ENCODE data around the gene SPATS2.
"Not testable (repeated sequence)": the region's sequence is repeated elsewhere in the genome, so short reads cannot be mapped to it uniquely, and the experiment has no call there.

SPATS2 gene

GRCh38 chr12:49533331-49533730 lies 166.1 kb downstream of the SPATS2 start:
- no CpG with 5 or more reads among the region's 10 CpGs for WGBS (ENCODE audit: insufficient coverage, insufficient read length)
- Histone ChIP-seq H3K4me3 (ENCODE audit: low read length) (no peak overlapping the region), H3K9me3 (ENCODE audit: control insufficient read depth, insufficient read depth, low read length) (no peaks in the 10 kb centered on the region), H3K27me3 (ENCODE audit: control insufficient read depth, insufficient read depth, low read length) (peaks cover 27% of the 10 kb centered on the region), H3K27ac (ENCODE audit: low read length) (no peak overlapping the region), H3K4me1 (ENCODE audit: control insufficient read depth, insufficient read depth, low read length) (peaks cover 3% of the 10 kb centered on the region; the same call in 1 of the 2 replicates), H3K36me3 (ENCODE audit: control insufficient read depth, insufficient read depth, low read length) (no peaks in the 10 kb centered on the region)
- no peak for DNase-seq (ENCODE audit: low read depth, low spot score)

- peaks cover 29% of the 10 kb centered on the region for H3K27me3 ChIP-seq (ENCODE audit: control insufficient read depth, insufficient read depth, low read length)
- WGBS (ENCODE audit: insufficient coverage, insufficient read length) = no CpG with 5 or more reads among the region's 5 CpGs
- not testable (repeated sequence) for H3K9me3 ChIP-seq (ENCODE audit: control insufficient read depth, insufficient read depth, low read length); H3K4me3 ChIP-seq (ENCODE audit: low read length); H3K27ac ChIP-seq (ENCODE audit: low read length); H3K36me3 ChIP-seq (ENCODE audit: control insufficient read depth, insufficient read depth, low read length); DNase-seq (ENCODE audit: low read depth, low spot score); H3K4me1 ChIP-seq (ENCODE audit: control insufficient read depth, insufficient read depth, low read length)
Measured at GRCh38 chr12:49534122-49534521, 166.9 kb downstream of the SPATS2 start.

- no peak for DNase-seq (ENCODE audit: low read depth, low spot score)
- no CpG with 5 or more reads among the region's 13 CpGs for WGBS (ENCODE audit: insufficient coverage, insufficient read length)
Measured at GRCh38 chr12:49534731-49535278, 167.5 kb downstream of the SPATS2 start.

GRCh38 chr12:49535921-49536525 lies 168.8 kb downstream of the SPATS2 start:
- WGBS (ENCODE audit: insufficient coverage, insufficient read length) = no CpG with 5 or more reads among the region's 6 CpGs
- Histone ChIP-seq H3K4me3 (ENCODE audit: low read length) (no peak overlapping the region), H3K36me3 (ENCODE audit: control insufficient read depth, insufficient read depth, low read length) (no peaks in the 10 kb centered on the region), H3K4me1 (ENCODE audit: control insufficient read depth, insufficient read depth, low read length) (peaks cover 3% of the 10 kb centered on the region; the same call in 1 of the 2 replicates), H3K27me3 (ENCODE audit: control insufficient read depth, insufficient read depth, low read length) (peaks cover 47% of the 10 kb centered on the region), H3K27ac (ENCODE audit: low read length) (no peak overlapping the region), H3K9me3 (ENCODE audit: control insufficient read depth, insufficient read depth, low read length) (no peaks in the 10 kb centered on the region)
- no peak for DNase-seq (ENCODE audit: low read depth, low spot score)

More at GRCh38 chr12:49534731-49535278, 167.5 kb downstream of the SPATS2 start:
- Histone ChIP-seq H3K4me1 (ENCODE audit: control insufficient read depth, insufficient read depth, low read length) (peaks cover 3% of the 10 kb centered on the region; the same call in 1 of the 2 replicates), H3K27ac (ENCODE audit: low read length) (no peak overlapping the region), H3K27me3 (ENCODE audit: control insufficient read depth, insufficient read depth, low read length) (peaks cover 35% of the 10 kb centered on the region), H3K36me3 (ENCODE audit: control insufficient read depth, insufficient read depth, low read length) (no peaks in the 10 kb centered on the region), H3K9me3 (ENCODE audit: control insufficient read depth, insufficient read depth, low read length) (no peaks in the 10 kb centered on the region), H3K4me3 (ENCODE audit: low read length) (no peak overlapping the region)

GRCh38 chr12:49536526-49537071 lies 169.3 kb downstream of the SPATS2 start:
- no peaks in the 10 kb centered on the region for H3K36me3 ChIP-seq (ENCODE audit: control insufficient read depth, insufficient read depth, low read length)
- no peak overlapping the region for H3K4me3 ChIP-seq (ENCODE audit: low read length)
- no peak for DNase-seq (ENCODE audit: low read depth, low spot score)
- no peaks in the 10 kb centered on the region for H3K9me3 ChIP-seq (ENCODE audit: control insufficient read depth, insufficient read depth, low read length)
- peaks cover 51% of the 10 kb centered on the region for H3K27me3 ChIP-seq (ENCODE audit: control insufficient read depth, insufficient read depth, low read length)
- no CpG with 5 or more reads among the region's 3 CpGs for WGBS (ENCODE audit: insufficient coverage, insufficient read length)
- peaks cover 3% of the 10 kb centered on the region; the same call in 1 of the 2 replicates for H3K4me1 ChIP-seq (ENCODE audit: control insufficient read depth, insufficient read depth, low read length)
- H3K27ac ChIP-seq (ENCODE audit: low read length) = no peak overlapping the region

- no CpG with 5 or more reads among the region's 13 CpGs for WGBS (ENCODE audit: insufficient coverage, insufficient read length)
- Histone ChIP-seq H3K27ac (ENCODE audit: low read length) (no peak overlapping the region), H3K9me3 (ENCODE audit: control insufficient read depth, insufficient read depth, low read length) (no peaks in the 10 kb centered on the region), H3K36me3 (ENCODE audit: control insufficient read depth, insufficient read depth, low read length) (no peaks in the 10 kb centered on the region), H3K4me1 (ENCODE audit: control insufficient read depth, insufficient read depth, low read length) (peaks cover 3% of the 10 kb centered on the region; the same call in 1 of the 2 replicates), H3K27me3 (ENCODE audit: control insufficient read depth, insufficient read depth, low read length) (peaks cover 55% of the 10 kb centered on the region), H3K4me3 (ENCODE audit: low read length) (peak overlapping the region; percentile 13; the same call in 1 of the 2 replicates)
- DNase-seq (ENCODE audit: low read depth, low spot score) = no peak
Measured at GRCh38 chr12:49537231-49537751, 170.0 kb downstream of the SPATS2 start.

- DNase-seq (ENCODE audit: low read depth, low spot score) = no peak
- no peaks in the 10 kb centered on the region for H3K9me3 ChIP-seq (ENCODE audit: control insufficient read depth, insufficient read depth, low read length)
- no peaks in the 10 kb centered on the region for H3K36me3 ChIP-seq (ENCODE audit: control insufficient read depth, insufficient read depth, low read length)
- H3K4me1 ChIP-seq (ENCODE audit: control insufficient read depth, insufficient read depth, low read length) = peaks cover 3% of the 10 kb centered on the region; the same call in 1 of the 2 replicates
- H3K27ac ChIP-seq (ENCODE audit: low read length) = no peak overlapping the region
- WGBS (ENCODE audit: insufficient coverage, insufficient read length) = no CpG with 5 or more reads among the region's 61 CpGs
- H3K27me3 ChIP-seq (ENCODE audit: control insufficient read depth, insufficient read depth, low read length) = peaks cover 61% of the 10 kb centered on the region
- peak overlapping the region; percentile 13; the same call in 1 of the 2 replicates for H3K4me3 ChIP-seq (ENCODE audit: low read length)
Measured at GRCh38 chr12:49537752-49538509, 170.7 kb downstream of the SPATS2 start.

- Histone ChIP-seq H3K36me3 (ENCODE audit: control insufficient read depth, insufficient read depth, low read length) (no peaks in the 10 kb centered on the region), H3K4me1 (ENCODE audit: control insufficient read depth, insufficient read depth, low read length) (peaks cover 3% of the 10 kb centered on the region; the same call in 1 of the 2 replicates), H3K4me3 (ENCODE audit: low read length) (peak within 1 kb of the TSS; percentile 34; the same call in 1 of the 2 replicates), H3K27ac (ENCODE audit: low read length) (no peak within 1 kb of the TSS), H3K9me3 (ENCODE audit: control insufficient read depth, insufficient read depth, low read length) (no peaks in the 10 kb centered on the region), H3K27me3 (ENCODE audit: control insufficient read depth, insufficient read depth, low read length) (peaks cover 69% of the 10 kb centered on the region)
- WGBS (ENCODE audit: insufficient coverage, insufficient read length) = no CpG with 5 or more reads among the region's 107 CpGs
- DNase-seq (ENCODE audit: low read depth, low spot score) = no peak
Measured at GRCh38 chr12:49538510-49539403, 171.5 kb downstream of the SPATS2 start, which contains the start of gene KCNH3. Gene KCNH3 (plus strand): TSS chr12:49539030. CDS start chr12:49539417, 387 bp downstream.

- peaks cover 3% of the 10 kb centered on the region; the same call in 1 of the 2 replicates for H3K4me1 ChIP-seq (ENCODE audit: control insufficient read depth, insufficient read depth, low read length)
- no CpG with 5 or more reads among the region's 47 CpGs for WGBS (ENCODE audit: insufficient coverage, insufficient read length)
Measured at GRCh38 chr12:49539406-49540228, 172.4 kb downstream of the SPATS2 start.

More at GRCh38 chr12:49539406-49540228, 172.4 kb downstream of the SPATS2 start:
- no peak overlapping the region for H3K27ac ChIP-seq (ENCODE audit: low read length)
- H3K4me3 ChIP-seq (ENCODE audit: low read length) = no peak overlapping the region; the same call in 1 of the 2 replicates
- no peaks in the 10 kb centered on the region for H3K9me3 ChIP-seq (ENCODE audit: control insufficient read depth, insufficient read depth, low read length)
- no peak for DNase-seq (ENCODE audit: low read depth, low spot score)
- peaks cover 73% of the 10 kb centered on the region for H3K27me3 ChIP-seq (ENCODE audit: control insufficient read depth, insufficient read depth, low read length)
- H3K36me3 ChIP-seq (ENCODE audit: control insufficient read depth, insufficient read depth, low read length) = no peaks in the 10 kb centered on the region

All from iPS DF 6.9 (cell line).